Activated CD4-positive, alpha-beta T cell treated with anti-CD3 and anti-CD28 coated beads, Interleukin-2, amount 10 ng/mL, durations not matched to agents 24 days and 14 days (primary cell): ENCODE measurements around the gene FAM163B. TPM values are rescaled to one million over a fixed set of nuclear protein-coding genes. Genes with fewer than 3 reads are reported as not detected.

Source experiments
- DNase-seq: peaks from one replicate; pipeline ENCODE4 v3.0.0; 2022
- H3K27ac Mint-ChIP-seq: one replicate; pipeline ENCODE4 v1.8.0; 2022; ENCODE audit warnings: mild to moderate bottlenecking, mixed read lengths
- H3K27me3 Mint-ChIP-seq: one replicate; pipeline ENCODE4 v1.8.0; 2022; ENCODE audit warnings: mixed read lengths
- H3K36me3 Mint-ChIP-seq: one replicate; pipeline ENCODE4 v1.8.0; 2022; ENCODE audit warnings: low read depth, mild to moderate bottlenecking, mixed read lengths
- H3K4me1 Mint-ChIP-seq: one replicate; pipeline ENCODE4 v1.8.0; 2021; ENCODE audit warnings: mixed read lengths
- H3K4me3 Mint-ChIP-seq: one replicate; pipeline ENCODE4 v1.8.0; 2022; ENCODE audit warnings: mild to moderate bottlenecking, moderate library complexity, mixed read lengths
- H3K9me3 Mint-ChIP-seq: one replicate; pipeline ENCODE4 v1.8.0; 2021; ENCODE audit warnings: mixed read lengths
- intact Hi-C: fragments of 100-400 bp; cut with micrococcal nuclease; formaldehyde crosslinking; loops from one replicate; pipeline ENCODE4 v1.15.1; 2023
- total RNA-seq: library from RNA; stranded (reverse); gene quantifications from 2 replicates; pipeline ENCODE4 v1.2.3, GENCODE V29; 2022

The FAM163B gene
- total RNA-seq, 1 donor from 2014 or later = not detected

- Mint-ChIP-seq H3K9me3 (no peaks in the 10 kb centered on the region), H3K36me3 (no peaks in the 10 kb centered on the region), H3K4me1 (no peaks in the 10 kb centered on the region), H3K27me3 (no peaks in the 10 kb centered on the region), H3K4me3 (no peak overlapping the region), H3K27ac (no peak overlapping the region)
- intact Hi-C loops = no loop called here
- no peak for DNase-seq
Observed at GRCh38 chr9:133545494-133546286, 63.5 kb downstream of the FAM163B start.

DNA sequence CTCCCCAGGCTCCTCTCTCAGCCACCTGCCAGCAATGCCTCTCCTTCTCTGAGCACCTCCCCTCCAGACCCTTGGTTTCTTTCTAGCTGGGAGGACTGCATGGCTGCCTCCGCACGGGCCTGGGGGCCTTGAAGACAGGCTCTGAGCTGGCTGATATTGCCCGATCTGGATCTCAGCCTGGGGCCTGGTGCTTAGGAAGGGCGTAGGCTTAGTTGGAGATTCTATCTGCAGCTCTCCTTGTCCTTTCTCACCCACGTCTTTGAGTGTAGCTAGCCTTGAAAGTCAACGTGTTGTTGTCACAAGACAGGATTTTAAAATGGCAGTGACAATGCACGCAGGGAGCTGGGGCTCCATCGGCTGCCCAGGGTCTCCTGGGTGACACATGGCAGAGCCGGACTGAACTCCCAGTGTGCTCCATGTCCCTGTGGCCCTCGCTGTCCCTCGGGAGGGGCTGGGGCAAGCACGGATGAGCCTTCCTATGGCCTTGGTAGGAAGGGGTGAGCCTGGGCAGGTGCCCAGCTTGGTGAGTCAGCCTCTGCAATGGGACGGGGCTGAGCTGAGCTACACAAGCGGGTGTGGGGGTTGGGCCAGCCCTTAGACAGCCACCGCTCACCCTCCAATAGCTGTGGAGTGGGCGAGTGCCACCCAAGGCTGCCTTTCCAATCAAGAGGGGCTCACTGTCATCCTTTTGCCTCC lies 65.3 kb downstream of the FAM163B start:
- no peaks in the 10 kb centered on the region for H3K9me3 Mint-ChIP-seq
- H3K36me3 Mint-ChIP-seq = no peaks in the 10 kb centered on the region
- intact Hi-C loops = no loop called here
- no peak overlapping the region for H3K27ac Mint-ChIP-seq
- no peak overlapping the region for H3K4me3 Mint-ChIP-seq
- H3K4me1 Mint-ChIP-seq = no peaks in the 10 kb centered on the region
- DNase-seq = no peak
- no peaks in the 10 kb centered on the region for H3K27me3 Mint-ChIP-seq

- Mint-ChIP-seq H3K36me3 (no peaks in the 10 kb centered on the region), H3K4me1 (no peaks in the 10 kb centered on the region), H3K9me3 (no peaks in the 10 kb centered on the region), H3K4me3 (no peak overlapping the region), H3K27ac (no peak overlapping the region), H3K27me3 (no peaks in the 10 kb centered on the region)
- intact Hi-C loops = no loop called here
- DNase-seq = no peak
Observed at GRCh38 chr9:133542002-133542401, 67.2 kb downstream of the FAM163B start.

DNA sequence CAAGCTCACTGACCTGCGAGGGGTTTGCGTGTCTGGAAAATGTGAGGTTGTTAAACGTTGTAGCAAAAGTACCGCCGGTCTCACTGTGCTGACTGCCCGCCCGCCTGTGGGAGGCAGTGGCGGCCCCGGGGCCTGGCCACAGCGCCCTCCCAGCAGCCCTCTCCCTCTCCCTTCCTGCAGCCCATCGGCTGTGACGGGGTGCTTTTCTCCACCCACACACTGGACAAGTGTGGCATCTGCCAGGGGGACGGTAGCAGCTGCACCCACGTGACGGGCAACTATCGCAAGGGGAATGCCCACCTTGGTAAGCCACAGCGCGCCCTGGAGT lies 68.5 kb downstream of the FAM163B start:
- Mint-ChIP-seq H3K27ac (no peak overlapping the region), H3K4me3 (no peak overlapping the region), H3K9me3 (no peaks in the 10 kb centered on the region), H3K36me3 (no peaks in the 10 kb centered on the region), H3K27me3 (peaks cover 2% of the 10 kb centered on the region), H3K4me1 (no peaks in the 10 kb centered on the region)
- no peak for DNase-seq
- intact Hi-C loops = no loop called here

- no peak for DNase-seq
- Mint-ChIP-seq H3K4me3 (no peak overlapping the region), H3K27me3 (peaks cover 6% of the 10 kb centered on the region), H3K27ac (no peak overlapping the region), H3K36me3 (no peaks in the 10 kb centered on the region), H3K4me1 (no peaks in the 10 kb centered on the region), H3K9me3 (no peaks in the 10 kb centered on the region)
- intact Hi-C loops = no loop called here
Observed at GRCh38 chr9:133539991-133540697, 69.0 kb downstream of the FAM163B start.

DNA sequence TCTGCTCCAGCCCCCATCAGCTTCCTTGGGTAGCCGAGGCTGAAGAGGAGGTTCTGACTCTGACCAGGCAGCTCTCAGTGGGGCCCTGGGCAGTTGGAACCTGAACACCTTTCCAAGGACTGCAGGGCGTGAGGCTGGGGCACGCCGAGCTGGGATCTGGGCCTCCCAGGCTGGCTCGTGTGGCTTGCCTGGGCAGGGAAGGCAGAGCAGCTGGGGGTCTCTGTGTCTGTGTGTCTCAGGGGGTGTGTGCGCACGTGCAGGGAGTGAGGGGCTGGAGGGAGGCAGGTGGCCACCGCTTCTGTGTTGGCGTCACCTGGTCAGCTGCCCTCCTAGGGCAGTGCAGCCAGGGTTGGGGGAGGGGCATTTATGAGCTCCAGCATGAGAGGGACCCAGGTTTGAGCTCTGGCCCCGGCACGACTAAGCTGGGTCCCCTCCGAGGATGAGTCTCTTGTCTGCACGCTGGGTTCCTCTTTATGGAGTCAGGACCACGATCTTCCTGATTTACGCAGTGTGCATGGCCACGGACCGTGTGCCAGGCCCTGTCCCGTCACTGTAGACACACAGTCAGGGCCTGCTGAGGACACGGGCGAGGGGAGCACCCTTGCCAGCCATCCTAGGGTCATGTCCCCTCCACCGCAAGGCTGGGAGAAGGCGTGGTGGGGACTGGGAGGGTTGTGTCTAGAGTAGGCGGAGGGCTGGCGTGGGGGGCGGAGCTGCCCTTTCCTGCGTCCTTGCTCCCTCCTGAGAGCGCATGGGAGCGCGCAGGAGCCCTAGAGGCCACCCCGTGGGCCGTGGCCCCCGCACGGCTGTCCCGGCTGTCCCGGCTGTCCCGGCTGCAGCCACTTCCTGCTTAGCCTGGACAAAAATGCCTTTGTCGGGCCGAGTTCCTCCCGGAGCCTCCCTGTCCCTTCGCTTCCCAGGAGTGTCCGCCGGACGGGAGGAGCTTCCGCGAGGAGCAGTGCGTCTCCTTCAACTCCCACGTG lies 70.0 kb downstream of the FAM163B start:
- Mint-ChIP-seq H3K27ac (no peak overlapping the region), H3K9me3 (no peaks in the 10 kb centered on the region), H3K27me3 (peaks cover 8% of the 10 kb centered on the region), H3K4me1 (no peaks in the 10 kb centered on the region), H3K4me3 (no peak overlapping the region), H3K36me3 (no peaks in the 10 kb centered on the region)
- DNase-seq = no peak
- intact Hi-C loops = no loop called here

DNA sequence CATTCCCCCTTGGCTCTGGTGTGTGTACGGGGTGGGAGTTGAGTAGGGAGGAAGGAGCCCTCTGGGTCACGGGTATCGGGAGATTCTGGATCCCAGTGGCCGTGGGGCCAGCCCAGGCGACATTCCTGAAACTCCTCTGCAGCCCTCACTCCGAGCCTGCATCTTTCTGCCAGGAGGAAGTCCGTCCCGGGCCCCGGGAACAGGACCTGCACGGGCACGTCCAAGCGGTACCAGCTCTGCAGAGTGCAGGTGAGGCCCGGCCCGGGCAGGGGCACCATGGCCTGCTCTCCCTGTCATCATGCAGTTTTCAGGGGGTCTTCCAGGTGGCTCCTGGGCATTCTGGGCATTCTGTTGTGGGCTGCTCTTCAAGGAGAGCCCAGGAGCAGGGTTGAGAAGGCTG lies 71.0 kb downstream of the FAM163B start:
- no peak overlapping the region for H3K27ac Mint-ChIP-seq
- peaks cover 13% of the 10 kb centered on the region for H3K27me3 Mint-ChIP-seq
- intact Hi-C loops = no loop called here
- H3K36me3 Mint-ChIP-seq = no peaks in the 10 kb centered on the region
- no peaks in the 10 kb centered on the region for H3K4me1 Mint-ChIP-seq
- no peak overlapping the region for H3K4me3 Mint-ChIP-seq
- no peaks in the 10 kb centered on the region for H3K9me3 Mint-ChIP-seq
- DNase-seq = no peak

GRCh38 chr9:133537257-133537656 lies 71.9 kb downstream of the FAM163B start:
- H3K36me3 Mint-ChIP-seq = no peaks in the 10 kb centered on the region
- no peaks in the 10 kb centered on the region for H3K9me3 Mint-ChIP-seq
- no peak overlapping the region for H3K4me3 Mint-ChIP-seq
- intact Hi-C loops = no loop called here
- H3K27ac Mint-ChIP-seq = no peak overlapping the region
- no peak for DNase-seq
- H3K4me1 Mint-ChIP-seq = no peaks in the 10 kb centered on the region
- H3K27me3 Mint-ChIP-seq = peaks cover 18% of the 10 kb centered on the region

DNA sequence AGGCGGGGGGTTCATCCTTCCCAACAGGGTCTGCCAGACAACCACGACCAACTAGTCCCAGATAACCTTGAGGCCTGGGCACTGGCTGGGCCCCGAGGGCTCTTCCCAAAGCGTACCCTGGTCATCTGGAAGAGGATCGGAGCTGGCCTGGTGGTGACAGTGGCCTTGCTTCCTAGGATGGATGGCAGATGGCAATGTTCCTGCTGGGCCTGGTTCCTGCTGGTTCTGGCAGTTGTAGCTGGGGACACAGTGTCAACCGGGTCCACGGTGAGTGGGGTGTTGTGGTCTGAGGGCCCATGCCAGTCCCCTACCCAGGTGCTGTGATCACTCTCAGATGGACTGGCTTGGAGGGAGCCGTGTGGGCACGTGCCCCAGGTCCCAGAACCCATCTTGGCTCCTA lies 72.7 kb downstream of the FAM163B start:
- Mint-ChIP-seq H3K27me3 (peaks cover 18% of the 10 kb centered on the region), H3K9me3 (no peaks in the 10 kb centered on the region), H3K36me3 (no peaks in the 10 kb centered on the region), H3K4me1 (no peaks in the 10 kb centered on the region), H3K27ac (no peak overlapping the region), H3K4me3 (no peak overlapping the region)
- DNase-seq = no peak
- intact Hi-C loops = no loop called here

DNA sequence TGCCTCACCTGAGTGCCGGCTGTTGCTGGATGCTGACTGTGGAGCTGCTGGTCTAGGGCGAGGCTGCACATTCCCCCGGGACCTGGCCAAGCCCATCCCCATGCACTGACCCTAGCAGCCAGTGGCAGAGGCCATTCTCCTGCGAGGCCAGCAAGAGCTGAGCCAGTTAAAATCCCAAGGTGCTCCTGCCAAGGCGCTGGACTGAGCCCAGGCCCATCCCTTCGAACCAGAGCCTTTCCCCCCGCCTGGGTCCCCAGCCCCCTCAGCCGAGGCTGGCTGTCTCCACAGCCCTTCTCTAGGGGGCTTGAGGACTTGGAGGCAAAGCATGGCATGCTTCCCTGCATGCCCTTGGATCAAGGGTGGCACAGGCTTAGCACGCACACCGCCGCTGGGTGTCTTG lies 73.1 kb downstream of the FAM163B start:
- intact Hi-C loops = no loop called here

GRCh38 chr9:133535306-133535877 lies 73.8 kb downstream of the FAM163B start:
- H3K36me3 Mint-ChIP-seq = no peaks in the 10 kb centered on the region
- peaks cover 18% of the 10 kb centered on the region for H3K27me3 Mint-ChIP-seq
- H3K4me1 Mint-ChIP-seq = no peaks in the 10 kb centered on the region
- H3K9me3 Mint-ChIP-seq = no peaks in the 10 kb centered on the region
- intact Hi-C loops = no loop called here
- no peak overlapping the region for H3K27ac Mint-ChIP-seq
- H3K4me3 Mint-ChIP-seq = no peak overlapping the region
- DNase-seq = no peak

More for the DNA sequence above, 73.1 kb downstream of the FAM163B start:
- H3K36me3 Mint-ChIP-seq = no peaks in the 10 kb centered on the region
- DNase-seq = no peak
- H3K4me3 Mint-ChIP-seq = no peak overlapping the region
- no peaks in the 10 kb centered on the region for H3K9me3 Mint-ChIP-seq
- no peak overlapping the region for H3K27ac Mint-ChIP-seq
- H3K27me3 Mint-ChIP-seq = peaks cover 18% of the 10 kb centered on the region
- H3K4me1 Mint-ChIP-seq = no peaks in the 10 kb centered on the region

- no peaks in the 10 kb centered on the region for H3K36me3 Mint-ChIP-seq
Observed at GRCh38 chr9:133534346-133535291, 74.6 kb downstream of the FAM163B start, which contains the start of gene ADAMTSL2. Gene ADAMTSL2 (plus strand): TSS chr9:133534704. CDS start chr9:133536713, 2,009 bp downstream.

More at GRCh38 chr9:133534346-133535291, 74.6 kb downstream of the FAM163B start, which contains the start of gene ADAMTSL2:
- Mint-ChIP-seq H3K27ac (no peak within 1 kb of the TSS), H3K4me1 (no peaks in the 10 kb centered on the region), H3K27me3 (peaks cover 18% of the 10 kb centered on the region), H3K4me3 (no peak within 1 kb of the TSS), H3K9me3 (no peaks in the 10 kb centered on the region)
- intact Hi-C loops = no loop called here
- no peak for DNase-seq
